AG08396 (cell line): Measurements from ENCODE around the gene FANCC.

ENCODE experiments used
- DNase-seq: peaks from one replicate; pipeline ENCODE4 v3.0.0; 2012; ENCODE audit warnings: low spot score, mixed read lengths

Gene FANCC

DNA sequence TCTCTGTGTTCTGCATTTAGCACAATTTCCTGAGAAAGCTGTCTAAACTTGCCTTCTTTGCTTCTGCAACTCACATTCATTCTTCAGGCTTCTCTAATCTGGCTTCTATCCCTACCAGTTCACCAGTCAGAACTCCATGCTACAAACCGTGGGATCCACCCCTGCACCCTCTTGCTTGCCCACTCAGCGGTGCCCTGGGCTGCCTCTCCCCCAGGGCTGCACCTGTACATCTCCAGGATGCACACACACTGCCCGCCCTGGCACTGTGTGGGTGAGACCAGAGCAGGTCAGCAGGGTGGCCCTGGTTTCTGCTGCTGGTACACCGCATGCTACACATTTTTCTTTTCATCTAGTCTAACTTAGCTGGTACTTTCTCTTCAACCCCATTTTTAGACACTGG is 127.1 kb downstream of the FANCC start:
- DNase-seq: no peak

DNA sequence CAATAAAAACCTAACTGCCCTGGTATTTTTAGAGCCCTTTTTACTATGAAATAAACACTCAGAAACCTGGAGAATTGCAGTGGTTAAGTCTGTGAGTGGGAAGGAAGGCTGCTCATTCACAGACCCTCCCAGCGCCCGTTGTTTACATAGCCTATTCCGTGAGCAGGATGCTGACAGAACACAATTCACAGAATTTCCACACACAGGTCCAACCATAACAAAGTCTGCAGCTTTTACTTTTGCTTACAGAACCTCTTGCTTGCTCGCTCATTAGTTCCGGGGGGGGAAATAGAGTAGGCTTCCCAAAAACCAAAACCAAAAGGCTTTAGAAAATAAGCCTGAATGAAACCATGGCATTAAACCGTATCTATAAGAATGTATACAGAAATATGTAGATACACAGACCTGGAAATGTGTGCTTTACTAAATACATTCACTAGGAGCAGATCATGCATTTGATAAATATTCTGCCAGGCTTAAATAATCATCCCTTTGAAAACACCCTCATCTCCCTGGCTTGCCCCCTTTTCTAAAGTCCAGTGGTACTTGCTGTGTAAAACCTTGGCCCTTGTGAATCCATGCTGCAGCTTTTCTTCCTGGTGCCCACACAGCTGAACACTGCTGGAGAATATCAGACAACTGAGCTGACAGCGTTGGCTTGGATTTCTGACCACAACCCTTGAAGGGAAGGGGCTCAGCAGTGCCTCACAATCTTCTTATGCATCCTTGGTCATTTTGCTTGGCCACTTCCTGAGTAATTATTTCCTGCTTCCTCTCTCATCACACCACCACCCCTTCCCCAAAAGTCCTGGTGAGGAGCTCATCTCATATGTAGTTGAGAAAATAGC is 128.0 kb downstream of the FANCC start:
- DNase-seq: peak; percentile 55

DNA sequence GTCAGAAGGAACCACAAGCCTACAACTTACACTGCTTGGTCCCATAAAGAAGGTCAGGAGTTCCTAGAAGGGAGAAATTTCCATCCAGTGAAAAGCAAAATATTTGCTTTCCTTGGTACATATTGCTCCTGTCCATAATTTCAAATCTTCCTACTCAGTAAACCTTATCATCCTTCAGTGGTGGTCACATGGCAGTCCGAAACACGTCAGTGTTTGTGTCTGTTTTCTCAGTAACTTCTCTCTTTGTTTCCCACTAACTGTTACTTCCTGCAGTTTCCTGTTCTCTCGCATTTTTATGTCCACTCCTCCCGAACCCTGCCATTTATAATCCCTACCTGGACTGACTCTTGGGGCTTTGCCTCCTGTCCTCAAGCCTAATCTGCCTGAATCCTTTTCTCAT is 129.1 kb downstream of the FANCC start:
- DNase-seq: no peak

DNA sequence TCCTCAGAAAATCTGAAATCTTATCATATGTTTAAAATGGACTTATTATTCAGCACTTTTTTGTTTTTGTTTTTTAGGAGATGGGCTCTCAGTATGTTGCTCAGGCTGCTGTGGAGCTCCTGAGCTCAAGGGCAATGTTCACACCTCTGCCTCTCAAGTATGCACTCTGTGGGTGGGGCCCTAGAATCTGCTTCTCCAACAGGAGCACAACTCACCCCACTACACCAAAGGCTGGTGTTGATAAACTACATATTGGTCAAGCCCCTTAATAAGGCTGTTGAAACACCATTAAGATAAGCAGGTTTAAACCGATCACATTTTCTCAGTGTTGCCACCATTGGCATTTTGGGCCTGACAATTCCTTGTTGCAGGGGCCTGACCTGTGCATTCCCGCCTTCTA is 131.6 kb downstream of the FANCC start:
- DNase-seq: no peak

DNA sequence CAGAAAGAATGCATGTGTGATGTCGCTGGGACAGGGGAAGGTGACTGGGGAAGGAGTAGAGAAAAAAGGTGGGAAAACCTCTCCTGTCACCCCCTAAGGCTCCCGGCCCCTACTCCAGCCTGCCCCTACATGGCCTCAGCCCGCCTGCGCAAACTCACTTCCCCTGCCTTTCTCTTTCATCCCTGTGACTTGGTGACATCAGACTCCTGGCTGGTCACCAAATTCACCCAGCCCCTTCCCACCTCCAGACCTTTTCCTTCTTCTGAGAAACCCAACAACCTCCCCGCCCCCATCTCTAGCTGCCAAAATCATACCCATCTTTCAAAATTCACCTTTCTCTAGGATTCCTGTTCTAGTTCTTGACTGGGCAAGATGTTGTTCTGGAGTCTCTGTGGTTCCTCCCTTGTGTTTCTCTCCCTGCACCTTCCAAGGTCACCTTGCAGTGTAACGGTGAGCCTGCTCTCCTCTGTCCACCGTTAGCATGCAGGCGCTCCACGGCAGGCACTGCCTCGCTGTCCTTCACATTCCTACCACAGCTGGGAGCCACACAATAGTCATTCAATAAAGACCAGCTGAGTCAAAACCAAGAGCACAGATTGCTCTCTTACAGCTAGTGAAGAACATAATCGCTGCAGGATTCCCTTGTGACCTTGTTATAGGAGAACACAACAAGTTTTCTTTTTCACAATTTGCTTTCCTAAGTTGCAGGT is 134.5 kb downstream of the FANCC start:
- DNase-seq: no peak

DNA sequence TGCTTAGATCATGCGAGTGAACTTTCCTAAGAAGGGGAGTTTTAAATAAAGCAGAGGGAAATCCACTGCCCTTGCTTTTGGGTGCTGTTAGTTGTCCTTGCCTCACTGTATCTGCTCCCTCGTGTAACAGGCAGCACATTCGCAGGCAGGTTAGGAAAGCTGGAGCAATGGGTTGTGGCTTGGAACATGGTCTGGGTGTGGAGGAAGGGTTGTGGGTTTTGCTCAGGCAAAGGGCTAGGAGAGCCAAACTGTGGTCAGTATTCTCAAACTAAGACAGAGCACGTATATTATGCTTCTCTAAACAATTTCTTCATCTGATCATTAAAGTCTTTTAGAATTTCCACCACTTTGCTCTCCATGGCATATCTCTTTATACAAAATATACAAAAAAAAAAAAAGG is 135.7 kb downstream of the FANCC start:
- no peak for DNase-seq

DNA sequence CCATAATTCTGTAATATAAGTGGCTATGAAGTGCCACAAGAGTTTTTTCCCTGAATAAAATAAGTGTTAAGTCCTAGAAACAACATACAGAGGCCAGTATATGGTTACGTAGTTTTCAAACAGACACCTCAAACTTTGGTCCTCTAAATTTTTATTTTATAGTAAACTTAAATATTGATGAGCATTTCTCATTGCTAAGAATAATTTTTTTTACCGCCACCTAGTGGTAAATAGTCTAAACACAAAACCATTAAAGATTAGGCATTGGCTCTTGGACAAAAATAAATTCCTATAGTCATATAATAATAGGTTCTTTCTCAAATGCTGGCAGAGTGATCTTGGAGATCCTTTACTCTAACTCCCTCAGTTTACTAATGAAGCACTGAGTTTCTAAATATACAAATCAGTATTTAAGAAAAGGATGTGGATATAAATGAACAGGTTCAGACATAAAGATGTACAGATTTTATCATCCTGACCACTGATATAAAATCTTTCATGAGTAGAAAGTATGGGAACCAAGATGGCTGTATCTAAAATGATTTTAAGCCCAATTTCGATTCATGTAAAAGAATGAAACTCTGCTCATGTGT is 136.2 kb downstream of the FANCC start:
- DNase-seq: no peak

DNA sequence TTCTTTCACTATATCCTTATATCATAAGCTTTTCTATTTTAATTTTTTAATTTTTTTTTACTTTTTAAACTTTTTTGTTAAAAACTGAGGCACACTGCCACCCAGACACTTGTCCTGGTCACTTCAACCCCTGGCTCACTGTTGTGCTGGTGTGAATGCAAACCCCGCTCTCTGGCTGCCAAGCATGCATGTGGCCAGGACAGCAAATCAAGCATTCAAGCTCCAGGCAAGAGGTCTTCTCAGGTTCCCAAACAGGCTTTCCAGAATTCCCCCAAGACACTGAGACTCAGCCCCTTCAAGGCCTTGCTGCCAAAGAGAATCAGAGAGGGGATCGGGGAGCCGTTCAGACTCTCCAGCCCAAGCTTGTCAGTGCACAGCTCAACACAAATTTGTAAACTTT is 139.9 kb downstream of the FANCC start:
- no peak for DNase-seq

DNA sequence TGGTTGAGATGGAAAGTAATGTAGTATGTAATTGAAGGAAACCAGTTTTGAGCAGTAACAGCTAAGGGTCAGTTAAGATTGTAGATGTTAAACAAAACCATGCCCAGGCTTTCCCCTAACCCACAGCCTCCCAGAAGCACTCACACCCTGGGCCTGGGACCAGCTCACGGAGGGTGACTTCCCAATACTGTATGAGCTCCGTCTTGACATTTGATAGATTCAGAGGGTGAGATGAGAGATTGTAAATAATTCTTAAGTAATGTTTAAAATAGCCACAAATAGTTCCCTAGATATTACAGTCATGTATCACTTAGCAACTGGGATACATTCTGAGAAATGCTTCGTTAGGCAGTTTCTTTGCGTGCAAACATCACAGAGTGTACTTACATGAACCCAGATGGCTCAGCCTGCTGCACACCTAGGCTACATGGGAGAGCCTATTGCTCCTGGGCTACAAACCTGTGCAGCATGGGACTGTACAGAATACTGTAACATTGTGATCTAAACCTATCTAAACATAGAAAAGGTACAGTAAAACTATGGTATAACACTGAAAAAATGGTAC is 140.7 kb downstream of the FANCC start:
- DNase-seq: no peak

DNA sequence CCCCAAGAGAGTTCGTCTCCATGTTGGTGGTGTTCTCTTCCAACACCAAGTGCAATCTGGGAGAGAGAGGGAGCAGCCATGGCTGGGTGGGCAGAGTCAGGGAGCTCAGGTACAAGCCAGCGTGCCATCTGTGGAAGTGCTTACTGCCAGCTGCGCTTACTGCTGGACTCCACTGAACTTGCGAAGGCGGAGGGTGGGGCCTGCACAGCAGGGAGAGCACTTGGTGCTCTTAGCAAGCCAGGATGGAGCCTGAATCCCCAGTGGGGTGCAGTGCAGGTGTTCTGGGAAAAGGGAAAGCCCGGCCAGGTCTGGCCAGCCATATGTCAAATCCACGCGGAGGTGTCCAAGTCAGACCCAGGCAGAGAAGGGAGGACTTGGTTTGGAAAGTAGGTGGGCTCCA is 142.0 kb downstream of the FANCC start:
- DNase-seq: no peak

DNA sequence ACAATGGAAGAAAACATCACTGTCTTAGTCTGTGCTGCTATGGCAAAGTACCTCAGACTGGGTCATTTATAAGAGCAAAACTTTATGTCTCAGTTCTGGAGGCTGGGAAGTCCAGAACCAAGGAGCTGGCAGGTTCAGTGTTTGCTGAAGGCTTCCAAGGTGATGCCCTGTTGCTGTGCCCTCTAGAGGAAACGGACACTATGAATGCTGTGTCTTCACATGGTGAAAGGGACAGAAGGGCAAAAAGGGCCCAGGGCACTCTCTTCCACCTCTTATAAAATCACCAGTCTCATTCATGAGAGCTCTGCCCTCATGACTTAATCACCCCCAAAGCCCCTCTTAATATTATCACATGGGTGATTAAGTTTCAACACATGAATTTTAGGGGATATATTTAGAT is 143.5 kb downstream of the FANCC start:
- no peak for DNase-seq

DNA sequence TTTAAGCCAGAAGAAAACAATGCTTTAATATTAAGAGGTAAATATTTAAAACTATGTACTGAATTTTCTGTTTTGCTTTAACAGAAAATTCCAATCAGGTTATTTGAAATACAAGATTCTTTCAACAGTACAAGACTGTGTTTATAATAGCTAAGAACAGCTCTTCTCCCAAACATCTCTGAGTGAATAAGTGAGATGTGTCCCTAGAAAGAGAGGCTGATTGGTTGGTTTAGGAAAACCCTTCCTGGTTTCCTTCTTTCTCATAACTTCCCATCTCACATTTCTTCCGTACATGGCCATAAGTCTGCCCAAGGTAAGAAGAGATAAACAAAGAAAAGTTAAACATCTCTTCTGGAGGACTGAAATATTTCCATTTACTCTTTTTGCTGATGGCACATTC is 145.9 kb downstream of the FANCC start:
- DNase-seq: peak; percentile 26

DNA sequence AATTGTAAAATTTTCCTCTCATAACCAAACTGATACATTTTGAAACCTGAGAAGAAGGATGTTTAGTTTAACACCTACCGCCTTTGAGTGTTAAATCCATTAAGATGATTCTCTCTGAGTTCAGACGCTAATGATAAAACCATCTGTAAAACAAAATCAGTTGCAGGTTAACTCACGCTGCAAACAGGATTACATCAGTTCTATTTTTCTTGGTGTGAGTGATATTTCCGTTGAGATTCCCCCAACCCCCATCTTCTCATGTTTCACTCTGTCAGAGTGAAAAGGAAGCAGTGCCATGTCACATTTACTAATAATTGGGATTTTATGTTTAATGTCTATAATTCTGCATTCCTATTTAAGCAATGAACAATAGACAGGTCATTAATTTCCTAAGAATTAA is 146.5 kb downstream of the FANCC start:
- no peak for DNase-seq

DNA sequence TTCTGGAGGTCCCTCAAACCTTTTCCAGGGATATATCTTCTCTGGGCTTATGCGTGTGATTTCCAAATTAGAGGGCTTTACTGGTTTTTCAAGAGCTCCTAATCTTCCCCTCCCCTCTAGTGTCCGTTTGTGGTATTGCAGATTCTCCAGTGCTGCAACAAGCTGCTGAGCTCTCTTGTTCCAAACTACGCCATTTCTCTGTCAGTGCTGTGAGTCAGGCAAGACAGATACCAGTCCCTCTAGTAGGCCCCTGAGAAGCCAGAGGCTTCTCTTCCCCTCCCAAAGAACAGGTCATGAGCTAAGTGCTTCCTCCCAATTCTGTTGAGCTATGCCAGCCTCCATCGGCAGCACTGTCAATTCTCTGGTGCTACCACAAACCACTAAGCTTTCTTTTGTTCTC is 149.5 kb downstream of the FANCC start:
- DNase-seq: peak; percentile 72

DNA sequence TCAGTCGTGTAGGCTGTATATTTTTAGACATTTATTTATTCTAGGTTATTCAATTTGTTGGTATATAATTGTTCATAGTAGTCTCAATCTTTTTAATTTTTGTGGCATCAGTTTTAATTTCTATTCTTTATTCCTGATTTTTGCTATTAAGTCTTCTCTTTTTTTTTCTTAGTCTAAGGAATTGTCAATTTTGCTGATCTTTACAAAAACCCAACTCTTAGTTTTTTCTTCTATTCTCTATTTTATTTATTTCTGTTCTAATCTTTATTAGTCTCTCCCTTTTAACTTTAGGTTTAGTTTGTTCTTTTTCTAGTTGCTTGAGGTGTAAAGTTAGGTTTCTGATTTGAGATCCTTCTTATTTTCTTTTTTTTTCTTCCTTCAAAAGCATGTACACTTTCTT is 152.5 kb downstream of the FANCC start:
- DNase-seq: no peak

DNA sequence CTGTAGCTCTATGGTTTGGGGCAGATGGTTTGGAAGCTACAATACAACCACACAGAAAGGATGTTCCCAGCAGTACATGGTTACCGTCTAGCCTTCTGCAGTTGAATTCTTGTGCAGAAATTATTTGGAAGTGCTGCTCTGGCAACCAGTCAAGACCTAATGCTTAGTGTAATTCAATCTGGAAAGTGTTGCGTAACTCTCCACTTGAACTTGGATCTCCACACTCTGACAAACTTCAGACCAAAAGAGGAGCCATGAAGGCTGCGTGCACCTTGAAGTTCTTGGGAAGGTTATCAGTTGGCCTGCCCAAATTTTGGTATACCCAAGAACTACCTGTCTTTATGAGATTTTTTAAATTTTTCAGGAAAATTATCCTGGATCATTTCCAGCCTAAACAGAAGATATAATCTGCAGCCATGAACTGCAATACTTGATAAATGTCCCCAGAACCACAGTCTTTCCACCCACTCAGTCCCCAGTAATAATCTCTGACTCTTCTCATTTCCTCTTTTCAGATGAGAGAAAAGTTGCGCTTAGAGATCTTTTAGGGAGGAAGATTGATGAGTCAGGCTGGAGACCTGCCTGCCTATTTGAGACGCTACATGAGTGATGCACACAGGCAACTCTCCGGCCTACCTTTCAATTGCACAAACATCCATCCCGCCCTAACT is 159.9 kb downstream of the FANCC start:
- peak; percentile 43 for DNase-seq

DNA sequence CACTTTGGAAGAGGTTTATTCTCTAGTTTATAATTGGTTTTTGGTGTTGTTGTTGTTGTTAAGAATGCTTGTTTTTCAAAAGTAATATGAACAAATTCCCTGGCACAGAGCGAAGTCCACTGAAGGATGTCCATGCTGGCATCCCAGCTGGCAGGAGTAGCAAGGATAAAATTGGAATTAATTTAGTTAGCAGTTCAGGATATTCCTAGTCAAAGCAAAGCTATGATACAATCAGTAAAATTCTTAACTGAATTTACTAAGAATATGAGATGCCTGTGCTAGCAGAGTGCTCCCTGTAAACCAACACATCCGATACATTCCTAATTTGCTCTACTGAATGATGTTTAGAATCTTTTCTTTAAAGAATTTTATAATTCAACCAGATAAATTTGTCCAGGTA is 161.4 kb downstream of the FANCC start:
- DNase-seq: no peak

DNA sequence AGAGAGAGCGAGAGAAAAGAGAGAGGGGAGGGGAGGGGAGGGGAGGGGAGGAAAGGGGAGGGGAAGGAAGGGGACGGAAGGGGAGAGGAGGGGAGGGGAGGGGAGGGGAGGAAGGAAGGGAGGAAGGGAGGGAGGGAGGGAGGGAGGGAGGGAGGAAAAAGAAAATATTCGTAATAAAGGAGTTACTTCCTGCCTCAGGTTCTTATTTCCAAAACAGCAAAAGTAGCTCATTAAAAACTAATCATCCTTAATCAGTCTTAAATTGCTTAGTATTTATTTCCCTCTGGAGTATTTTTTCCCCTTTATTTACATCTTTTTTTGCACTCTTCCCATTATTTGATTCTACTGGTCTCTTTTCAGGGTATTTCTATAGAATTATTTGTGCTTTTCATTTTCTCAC is 162.3 kb downstream of the FANCC start:
- no peak for DNase-seq

DNA sequence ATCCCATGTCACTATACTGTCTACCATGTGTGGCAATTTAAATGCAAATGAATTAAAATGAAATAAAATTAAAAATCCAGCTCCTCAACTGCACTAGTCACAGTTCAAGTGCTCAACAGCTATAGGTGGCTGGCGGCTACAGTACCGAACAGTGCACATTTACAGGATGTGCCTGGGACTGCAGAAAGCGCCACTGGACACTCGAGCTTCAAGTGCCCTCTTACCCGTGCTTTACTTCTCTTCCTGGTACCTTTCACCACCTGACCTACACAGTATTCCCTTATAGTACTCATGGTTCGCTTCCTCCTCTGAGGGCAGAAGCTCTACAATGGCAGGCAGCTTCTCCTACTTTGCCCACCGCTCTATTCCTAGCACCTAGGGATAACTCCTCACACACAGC is 166.6 kb downstream of the FANCC start:
- DNase-seq: no peak

DNA sequence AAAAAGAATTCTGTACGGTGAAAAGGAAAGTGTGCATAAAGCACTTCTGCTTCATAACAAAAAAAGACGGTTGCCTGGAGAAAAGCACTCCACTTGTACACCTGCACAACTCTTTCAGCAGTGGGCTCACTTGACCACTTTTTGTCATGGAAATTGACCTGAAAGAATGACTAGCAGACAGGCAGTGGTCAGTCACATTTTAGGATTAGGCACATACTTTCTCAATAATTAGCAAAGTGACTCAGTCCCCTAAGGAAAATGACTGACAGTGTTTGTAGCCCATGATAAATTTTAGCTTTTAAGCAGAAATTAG is 169.3 kb downstream of the FANCC start:
- no peak for DNase-seq

DNA sequence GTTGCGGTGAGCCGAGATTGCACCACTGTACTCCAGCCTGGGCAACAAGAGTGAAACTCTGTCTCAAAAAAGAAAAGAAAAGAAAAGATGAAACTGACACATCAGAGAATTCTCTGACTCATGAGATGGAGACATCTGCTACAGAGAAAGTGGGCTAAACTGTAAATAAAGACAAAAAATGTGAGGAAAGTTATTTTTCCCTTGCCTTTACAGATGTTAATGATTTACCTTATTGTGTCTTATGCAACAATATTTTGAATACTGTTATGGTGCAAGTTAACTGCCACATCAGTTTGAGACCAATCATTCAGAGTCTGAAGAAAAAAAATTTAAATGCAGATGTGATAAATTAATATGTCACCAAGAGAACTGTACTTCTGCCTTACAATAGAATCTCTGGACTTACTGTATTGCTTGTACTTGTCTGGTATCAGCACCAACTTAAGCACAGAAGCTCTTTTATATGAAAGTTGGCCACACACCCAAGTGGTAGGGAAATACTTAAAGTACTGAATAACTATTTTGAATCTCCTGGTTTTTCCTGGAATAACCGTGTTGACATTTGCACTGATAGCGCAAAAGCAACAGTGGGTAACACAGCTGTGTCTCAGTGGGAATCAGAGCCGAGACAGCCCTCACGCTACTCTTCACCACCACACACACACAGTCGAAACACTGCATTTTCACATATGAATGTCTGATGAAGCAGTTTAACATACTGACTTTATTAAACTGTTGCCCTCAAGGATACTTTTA is 169.9 kb downstream of the FANCC start:
- no peak for DNase-seq
